ENCODE measurements around the gene NKIRAS1.

- TF ChIP-seq POLR2A (IDR thresholded peaks at IDR 0.05) (no peak), EP300 (IDR thresholded peaks at IDR 0.05) (no peak)
- TF ChIP-seq, protein P1, sequence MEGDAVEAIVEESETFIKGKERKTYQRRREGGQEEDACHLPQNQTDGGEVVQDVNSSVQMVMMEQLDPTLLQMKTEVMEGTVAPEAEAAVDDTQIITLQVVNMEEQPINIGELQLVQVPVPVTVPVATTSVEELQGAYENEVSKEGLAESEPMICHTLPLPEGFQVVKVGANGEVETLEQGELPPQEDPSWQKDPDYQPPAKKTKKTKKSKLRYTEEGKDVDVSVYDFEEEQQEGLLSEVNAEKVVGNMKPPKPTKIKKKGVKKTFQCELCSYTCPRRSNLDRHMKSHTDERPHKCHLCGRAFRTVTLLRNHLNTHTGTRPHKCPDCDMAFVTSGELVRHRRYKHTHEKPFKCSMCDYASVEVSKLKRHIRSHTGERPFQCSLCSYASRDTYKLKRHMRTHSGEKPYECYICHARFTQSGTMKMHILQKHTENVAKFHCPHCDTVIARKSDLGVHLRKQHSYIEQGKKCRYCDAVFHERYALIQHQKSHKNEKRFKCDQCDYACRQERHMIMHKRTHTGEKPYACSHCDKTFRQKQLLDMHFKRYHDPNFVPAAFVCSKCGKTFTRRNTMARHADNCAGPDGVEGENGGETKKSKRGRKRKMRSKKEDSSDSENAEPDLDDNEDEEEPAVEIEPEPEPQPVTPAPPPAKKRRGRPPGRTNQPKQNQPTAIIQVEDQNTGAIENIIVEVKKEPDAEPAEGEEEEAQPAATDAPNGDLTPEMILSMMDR (IDR thresholded peaks at IDR 0.05), result no peak
Measured at GRCh38 chr3:23944007-23944783, 27.4 kb upstream of the NKIRAS1 start.

All from suprapubic skin (tissue), 3 donors.